ENCODE results near the gene EFHC2. TPM values are rescaled to one million over a fixed set of nuclear protein-coding genes. Genes with fewer than 3 reads are reported as not detected.

Gene EFHC2, protein sequence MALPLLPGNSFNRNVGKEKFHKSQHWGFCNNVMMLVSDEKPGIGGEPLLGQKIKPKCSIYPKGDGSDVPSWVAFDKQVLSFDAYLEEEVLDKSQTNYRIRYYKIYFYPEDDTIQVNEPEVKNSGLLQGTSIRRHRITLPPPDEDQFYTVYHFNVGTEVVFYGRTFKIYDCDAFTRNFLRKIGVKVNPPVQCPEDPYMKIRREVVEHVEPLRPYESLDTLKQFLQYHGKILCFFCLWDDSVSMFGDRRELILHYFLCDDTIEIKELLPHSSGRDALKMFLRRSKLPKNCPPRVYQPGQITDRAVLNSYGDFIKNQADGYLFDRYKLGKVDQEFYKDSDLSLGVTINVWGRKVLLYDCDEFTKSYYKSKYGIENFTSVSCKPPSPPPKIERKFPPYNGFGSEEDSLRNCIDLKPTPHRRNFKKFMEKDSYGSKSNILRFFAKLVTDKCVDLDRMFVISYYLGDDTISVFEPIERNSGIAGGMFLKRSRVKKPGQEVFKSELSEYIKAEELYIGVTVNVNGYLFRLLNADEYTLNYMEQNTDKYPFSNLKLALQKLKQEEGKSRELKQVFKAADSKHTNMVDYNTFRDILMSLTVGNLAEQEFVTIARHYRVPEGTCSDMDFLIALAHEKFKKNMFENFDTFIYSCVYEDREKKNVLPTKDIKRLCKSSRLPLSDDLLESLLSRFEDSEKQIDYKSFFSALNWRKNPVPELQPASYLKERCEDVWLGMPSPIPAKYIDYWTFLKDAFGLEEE
- 0.28 and 0.46 TPM in 2 replicates for total RNA-seq

DNA sequence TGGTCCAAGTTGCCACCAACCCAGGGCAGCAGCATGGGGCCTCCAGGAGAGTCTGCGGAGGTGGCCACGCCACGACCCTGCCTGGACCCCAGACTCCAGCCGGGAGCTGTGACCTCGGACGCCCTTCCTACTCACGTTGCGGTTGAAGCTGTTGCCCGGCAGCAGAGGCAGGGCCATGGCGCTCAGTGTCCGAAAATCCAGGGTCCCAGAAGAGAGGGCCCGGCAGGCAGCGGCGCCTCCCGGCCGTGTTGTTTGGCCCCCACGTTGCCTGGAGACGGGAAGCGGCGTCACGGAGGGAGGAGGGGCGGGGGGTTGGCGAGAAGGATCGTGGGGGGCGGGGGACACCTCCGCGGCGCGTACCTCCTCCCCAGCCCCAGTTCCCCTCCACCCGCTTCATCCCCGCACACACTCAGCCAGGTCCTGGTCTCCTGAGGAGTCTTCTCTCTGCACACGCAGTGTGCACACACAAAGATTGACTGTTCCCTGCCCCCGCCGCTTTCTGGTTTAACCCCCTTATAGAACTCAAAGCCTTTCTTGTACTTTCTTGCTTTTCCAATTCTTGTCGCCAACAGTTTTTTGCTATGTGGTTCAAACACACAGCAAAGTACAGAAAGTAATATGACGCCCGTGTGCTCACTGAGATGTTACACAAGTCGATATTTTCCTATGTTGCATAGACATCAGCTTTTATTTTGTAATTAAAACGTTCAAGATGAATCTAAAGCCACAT, at the start of gene EFHC2:
Gene EFHC2 (minus strand): TSS at position 261 of the 730 bp plus-strand sequence. CDS start 84 bp downstream, at position 177.

Other genes with a start within 250 kb of the EFHC2 start
- gene FUNDC1, start 199.2 kb upstream of the EFHC2 start, total RNA-seq, result 9.2 and 10.1 TPM in 2 replicates